HL-60/S4 (cell line): ENCODE measurements around the gene OBP2A.
"Not testable (repeated sequence)": the region's sequence is repeated elsewhere in the genome, so short reads cannot be mapped to it uniquely, and the experiment has no call there.

Experiments
- in situ Hi-C: fragments of 300-500 bp; cut with MboI; formaldehyde crosslinking; loops from 2 replicates; pipeline ENCODE4 v1.14.3; 2022; ENCODE audit warnings: low sequenced_read_pairs

The OBP2A gene

GRCh38 chr9:135509458-135509857, 36.5 kb upstream of the OBP2A start:
- in situ Hi-C loops: no loop called here

GRCh38 chr9:135512241-135512603, 33.7 kb upstream of the OBP2A start:
- in situ Hi-C loops: no loop called here

- in situ Hi-C loops: no loop called here
Measured at GRCh38 chr9:135512904-135513303, 33.0 kb upstream of the OBP2A start.

- in situ Hi-C loops: no loop called here
Measured at GRCh38 chr9:135513351-135513846, 32.5 kb upstream of the OBP2A start.

GRCh38 chr9:135513906-135514305, 32.0 kb upstream of the OBP2A start:
- in situ Hi-C loops: not testable (repeated sequence)

- in situ Hi-C loops: no loop called here
Measured at GRCh38 chr9:135514342-135515082, 31.4 kb upstream of the OBP2A start.

GRCh38 chr9:135515083-135515951, 30.6 kb upstream of the OBP2A start:
- in situ Hi-C loops: no loop called here

GRCh38 chr9:135516132-135516860, 29.6 kb upstream of the OBP2A start:
- in situ Hi-C loops: no loop called here

- in situ Hi-C loops: no loop called here
Measured at GRCh38 chr9:135517407-135517822, 28.5 kb upstream of the OBP2A start.

- in situ Hi-C loops: no loop called here
Measured at GRCh38 chr9:135519179-135519971, 26.6 kb upstream of the OBP2A start.

- in situ Hi-C loops: no loop called here
Measured at GRCh38 chr9:135520916-135521607, 24.9 kb upstream of the OBP2A start, which contains the start of gene LCN1. Gene LCN1, plus strand, starts transcription at chr9:135521440. Its CDS starts 58 bp downstream, at chr9:135521498.

GRCh38 chr9:135521608-135522095, 24.3 kb upstream of the OBP2A start:
- in situ Hi-C loops: no loop called here

GRCh38 chr9:135522137-135522877, 23.6 kb upstream of the OBP2A start:
- in situ Hi-C loops: no loop called here

GRCh38 chr9:135522931-135523330, 23.0 kb upstream of the OBP2A start:
- in situ Hi-C loops: no loop called here

GRCh38 chr9:135523521-135524129, 22.3 kb upstream of the OBP2A start:
- in situ Hi-C loops: no loop called here

- in situ Hi-C loops: no loop called here
Measured at GRCh38 chr9:135524130-135524861, 21.6 kb upstream of the OBP2A start.

GRCh38 chr9:135525241-135526088, 20.5 kb upstream of the OBP2A start:
- in situ Hi-C loops: no loop called here
